Liver (tissue), 3 donors: ENCODE results near the gene BMP7.

Experiments used
- ATF3 ChIP-seq: IDR thresholded peaks from 2 replicates; pipeline ENCODE4 v1.6.1; 2016; ENCODE audit warnings: antibody characterized with exemption
- CTCF ChIP-seq: fragments of 150-350 bp; IDR thresholded peaks from 2 replicates; pipeline ENCODE4 v1.5.1; 2017; ENCODE audit warnings: improper control_type of control experiment, low read depth, low read length; ENCODE audit not compliant: missing input control
- EGR1 ChIP-seq, 2 donors: IDR thresholded peaks; 2 replicates each; pipeline ENCODE4 v1.6.1; 2016 to 2018; ENCODE audit warnings: antibody characterized with exemption in 2 of 2, low read depth in 2 of 2
- GABPA ChIP-seq, 2 donors: IDR thresholded peaks in 1 of 2; conservative IDR thresholded peaks in 1 of 2; 2 replicates each; pipeline ENCODE4 v1.6.1; 2016; ENCODE audit warnings: antibody characterized with exemption in 2 of 2, mild to moderate bottlenecking in 1 of 2, moderate library complexity in 1 of 2
- HNF4A ChIP-seq, 2 donors: conservative IDR thresholded peaks; 2 replicates each; pipeline ENCODE4 v1.6.1; 2016; ENCODE audit warnings: antibody characterized with exemption in 2 of 2, mild to moderate bottlenecking in 2 of 2
- JUND ChIP-seq, 2 donors: IDR thresholded peaks; 2 replicates each; pipeline ENCODE4 v1.6.1; 2016; ENCODE audit warnings: antibody characterized with exemption in 2 of 2
- MAX ChIP-seq: IDR thresholded peaks from 2 replicates; pipeline ENCODE4 v1.6.1; 2016; ENCODE audit warnings: antibody characterized with exemption
- RAD21 ChIP-seq, 2 donors: IDR thresholded peaks; 2 replicates each; pipeline ENCODE4 v1.6.1; 2016; ENCODE audit warnings: antibody characterized with exemption in 2 of 2, mild to moderate bottlenecking in 2 of 2
- REST ChIP-seq: IDR thresholded peaks from 2 replicates; pipeline ENCODE4 v1.6.1; 2016; ENCODE audit warnings: antibody characterized with exemption, mild to moderate bottlenecking
- RXRA ChIP-seq, 2 donors: IDR thresholded peaks; 2 replicates each; pipeline ENCODE4 v1.6.1; 2017 to 2018; ENCODE audit warnings: antibody characterized with exemption in 2 of 2, mild to moderate bottlenecking in 1 of 2
- SP1 ChIP-seq: IDR thresholded peaks from 2 replicates; pipeline ENCODE4 v1.6.1; 2018; ENCODE audit warnings: antibody characterized with exemption, mild to moderate bottlenecking
- TAF1 ChIP-seq: conservative IDR thresholded peaks from 2 replicates; pipeline ENCODE4 v1.6.1; 2016; ENCODE audit warnings: antibody characterized with exemption, mild to moderate bottlenecking
- YY1 ChIP-seq: IDR thresholded peaks from 2 replicates; pipeline ENCODE4 v1.6.1; 2016; ENCODE audit warnings: antibody characterized with exemption, mild to moderate bottlenecking
- ZBTB33 ChIP-seq: IDR thresholded peaks from 2 replicates; pipeline ENCODE4 v1.6.1; 2016; ENCODE audit warnings: antibody characterized with exemption
- donor health status: healthy.
- donor health status: healthy.

GRCh38 chr20:57213924-57214323 is 52.5 kb downstream of the BMP7 start:
- TF ChIP-seq CTCF = no peak
- TF ChIP-seq ZBTB33 = no peak
- TF ChIP-seq RAD21 (IDR thresholded peaks at IDR 0.05) = no peak
- TF ChIP-seq SP1 = no peak
- TF ChIP-seq TAF1 = no peak
- TF ChIP-seq ATF3 = no peak
- TF ChIP-seq GABPA (IDR thresholded peaks at IDR 0.05 in 1 of 2, conservative IDR thresholded peaks at IDR 0.05 in 1 of 2) = no peak
- no peak for TF ChIP-seq EGR1 (IDR thresholded peaks at IDR 0.05; ENCODE audit: low read depth in 2 of 2)
- no peak for TF ChIP-seq REST
- TF ChIP-seq YY1 = no peak
- no peak for TF ChIP-seq MAX
- no peak for TF ChIP-seq RXRA (IDR thresholded peaks at IDR 0.05)
- TF ChIP-seq HNF4A (conservative IDR thresholded peaks at IDR 0.05) = no peak
- TF ChIP-seq JUND (IDR thresholded peaks at IDR 0.05) = no peak
